ENCODE measurements around the gene HIPK3. TPM values are rescaled to one million over a fixed set of nuclear protein-coding genes. Genes with fewer than 3 reads are reported as not detected.

The HIPK3 gene
- total and polyA plus RNA-seq, 7 experiments from 2014 or later = 24.0 to 92.5 (median 55.0) TPM

DNA sequence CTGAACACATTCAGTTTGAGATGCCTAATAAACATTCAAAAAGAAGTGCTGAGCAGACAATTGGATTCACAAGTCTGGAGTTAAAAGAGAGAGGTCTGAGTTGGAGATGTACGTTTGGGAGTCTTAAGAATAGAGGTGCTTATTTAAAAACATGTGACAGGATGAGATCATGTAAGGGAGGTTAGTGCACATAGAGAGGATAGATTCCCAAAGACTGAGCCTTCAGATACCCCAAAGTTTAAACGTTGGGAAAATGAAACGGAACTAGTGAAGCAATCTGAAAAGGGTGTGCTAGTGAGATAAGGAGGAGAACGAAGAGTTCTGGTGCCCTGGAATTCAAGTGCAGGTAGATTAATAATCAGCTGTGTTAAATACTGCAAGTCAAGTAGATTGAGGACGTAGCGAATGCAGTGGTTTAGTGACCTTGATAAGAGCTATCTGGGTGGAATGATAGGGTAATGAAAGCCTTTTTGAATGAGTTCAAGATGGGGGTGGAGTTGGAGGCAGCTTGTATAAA lies 63.7 kb downstream of the HIPK3 start:
- Histone ChIP-seq H3K4me1 (ENCODE audit: control insufficient read depth in 2 of 2, insufficient read depth in 2 of 2, low read length in 2 of 2) (peaks cover 0 to 7% of the 10 kb centered on the region in 2 donors), H3K27me3 (ENCODE audit: control insufficient read depth in 2 of 2, insufficient read depth in 2 of 2, low read length in 2 of 2) (no peaks in the 10 kb centered on the region), H3K36me3 (ENCODE audit: control insufficient read depth in 2 of 3, insufficient read depth in 3 of 3, low read length in 3 of 3) (no peaks in the 10 kb centered on the region), H3K27ac (ENCODE audit: low read depth, low read length) (no peak overlapping the region), H3K9me3 (ENCODE audit: control insufficient read depth in 2 of 3, low read length in 3 of 3) (no peaks in the 10 kb centered on the region), H3K4me3 (ENCODE audit: low read length) (no peak overlapping the region)
- ChIA-PET POLR2A (no interaction called here), CTCF (interaction anchor here (1.0 kb wide), 1 partner anchor 421 kb away, joined by 3 read pairs; no protein-coding TSS in a partner anchor)
- Mint-ChIP-seq H3K36me3 (peaks cover 0 to 4% (median under 1%) of the 10 kb centered on the region in 5 donors), H3K9me3 (no peaks in the 10 kb centered on the region), H3K27me3 (no peaks in the 10 kb centered on the region), H3K27ac (no peak overlapping the region), H3K4me1 (peaks cover 4 to 45% (median 44%) of the 10 kb centered on the region in 7 donors), H3K4me3 (no peak overlapping the region)
- no peak for DNase-seq
- ATAC-seq = peak; percentile 22
- intact Hi-C loops (cut with micrococcal nuclease) = no loop called here

DNA sequence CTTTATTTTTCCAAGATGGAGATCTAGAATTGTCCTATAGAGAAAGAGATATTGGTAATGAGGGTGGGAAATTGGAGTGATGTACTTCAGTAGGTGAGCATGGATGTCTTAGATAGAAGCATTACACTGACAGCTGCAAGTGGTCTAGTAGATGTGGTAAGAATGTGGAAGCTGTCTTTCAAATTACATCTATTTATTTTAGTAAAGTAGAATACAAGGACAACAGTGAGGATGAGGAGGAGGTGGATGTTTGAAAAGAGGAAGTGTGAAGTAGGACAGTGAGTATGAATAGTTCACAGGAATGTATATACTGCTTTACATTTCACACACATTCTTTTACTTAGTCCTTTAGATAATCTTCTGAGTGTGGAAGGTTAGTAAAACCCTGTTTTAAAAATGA lies 64.2 kb downstream of the HIPK3 start:
- Histone ChIP-seq H3K36me3 (ENCODE audit: control insufficient read depth in 2 of 3, insufficient read depth in 3 of 3, low read length in 3 of 3) (no peaks in the 10 kb centered on the region), H3K27me3 (ENCODE audit: control insufficient read depth in 2 of 2, insufficient read depth in 2 of 2, low read length in 2 of 2) (no peaks in the 10 kb centered on the region), H3K27ac (ENCODE audit: low read depth, low read length) (no peak overlapping the region), H3K4me1 (ENCODE audit: control insufficient read depth in 2 of 2, insufficient read depth in 2 of 2, low read length in 2 of 2) (peaks cover 0 to 2% of the 10 kb centered on the region in 2 donors), H3K9me3 (ENCODE audit: control insufficient read depth in 2 of 3, low read length in 3 of 3) (no peaks in the 10 kb centered on the region), H3K4me3 (ENCODE audit: low read length) (no peak overlapping the region)
- no peak for ATAC-seq
- no peak for DNase-seq
- intact Hi-C loops (cut with micrococcal nuclease) = no loop called here
- no peaks in the 10 kb centered on the region for H3K27me3 Mint-ChIP-seq
- no peaks in the 10 kb centered on the region for H3K9me3 Mint-ChIP-seq
- peaks cover 0 to 3% (median 0%) of the 10 kb centered on the region in 5 donors for H3K36me3 Mint-ChIP-seq
- ChIA-PET CTCF (interaction anchor here (1.0 kb wide), 1 partner anchor 421 kb away, joined by 3 read pairs; no protein-coding TSS in a partner anchor), POLR2A (no interaction called here)
- H3K4me3 Mint-ChIP-seq = no peak overlapping the region
- H3K4me1 Mint-ChIP-seq = peaks cover 4 to 45% (median 42%) of the 10 kb centered on the region in 7 donors
- H3K27ac Mint-ChIP-seq = no peak overlapping the region

DNA sequence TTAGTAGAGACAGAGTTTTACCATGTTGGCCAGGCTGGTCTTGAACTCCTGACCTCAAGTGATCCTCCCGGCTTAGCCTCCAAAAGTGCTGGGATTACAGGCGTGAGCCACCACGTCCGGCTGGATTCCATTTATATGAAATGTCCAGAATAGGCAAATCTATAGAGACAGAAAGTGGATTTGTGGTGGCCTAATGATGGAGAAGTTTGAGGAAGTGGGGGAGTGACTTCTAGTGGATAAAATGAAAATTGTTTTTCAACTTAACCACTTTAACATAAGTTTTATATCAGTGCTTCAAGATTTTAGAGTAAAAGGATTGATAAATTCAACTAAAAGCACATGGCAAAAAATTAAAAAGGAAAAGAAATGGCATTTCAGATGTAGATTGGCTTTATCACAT lies 66.2 kb downstream of the HIPK3 start:
- Histone ChIP-seq H3K9me3 (ENCODE audit: control insufficient read depth in 2 of 3, low read length in 3 of 3) (no peaks in the 10 kb centered on the region), H3K27ac (ENCODE audit: low read depth, low read length) (no peak overlapping the region), H3K27me3 (ENCODE audit: control insufficient read depth in 2 of 2, insufficient read depth in 2 of 2, low read length in 2 of 2) (no peaks in the 10 kb centered on the region), H3K4me3 (ENCODE audit: low read length) (no peak overlapping the region), H3K4me1 (ENCODE audit: control insufficient read depth in 2 of 2, insufficient read depth in 2 of 2, low read length in 2 of 2) (no peaks in the 10 kb centered on the region), H3K36me3 (ENCODE audit: control insufficient read depth in 2 of 3, insufficient read depth in 3 of 3, low read length in 3 of 3) (no peaks in the 10 kb centered on the region)
- DNase-seq (no peak), ATAC-seq (no peak)
- Mint-ChIP-seq H3K27me3 (no peaks in the 10 kb centered on the region), H3K9me3 (no peaks in the 10 kb centered on the region), H3K4me1 (peaks cover 0 to 50% (median 43%) of the 10 kb centered on the region in 7 donors), H3K36me3 (no peaks in the 10 kb centered on the region), H3K27ac (peak overlapping the region in 3 of 9 donors; percentile 0 to 33 (median 7)), H3K4me3 (no peak overlapping the region)
- ChIA-PET CTCF (no interaction called here), POLR2A (no interaction called here)
- intact Hi-C loops (cut with micrococcal nuclease) = no loop called here

DNA sequence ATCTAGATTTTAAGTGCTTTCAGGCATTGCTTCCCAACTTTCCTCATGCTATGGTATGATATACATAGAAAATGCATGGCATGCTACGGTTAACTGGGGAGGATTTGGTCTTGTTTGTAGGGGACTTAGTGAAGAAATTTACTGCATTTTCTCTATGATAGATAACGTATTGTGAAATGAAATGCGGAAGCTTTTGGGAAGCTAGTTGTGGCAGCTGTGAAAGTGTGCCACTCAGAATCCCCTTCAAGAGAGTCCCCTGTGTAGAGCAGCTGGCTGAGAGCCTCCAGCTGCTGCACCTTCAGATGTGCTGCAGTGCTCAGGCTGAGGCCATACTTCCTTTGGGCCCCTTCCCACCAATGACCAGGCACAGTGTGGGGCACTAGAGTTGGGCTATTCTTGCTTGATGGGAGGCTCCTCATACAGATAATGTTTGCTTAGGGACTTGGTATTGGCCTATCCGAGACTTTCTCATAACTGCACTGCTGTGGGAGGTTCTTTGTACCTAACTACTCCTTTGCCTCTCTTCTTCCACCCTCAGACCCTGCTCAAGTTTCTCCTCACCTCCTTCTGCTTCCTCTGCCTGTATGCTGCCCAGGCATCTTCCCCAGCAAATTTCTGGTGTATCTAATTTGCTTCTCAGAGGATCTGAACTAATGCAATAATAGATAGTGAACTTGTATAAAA lies 67.3 kb downstream of the HIPK3 start:
- H3K27ac ChIP-seq (ENCODE audit: low read depth, low read length) = no peak overlapping the region
- no peak for DNase-seq
- no peaks in the 10 kb centered on the region for H3K9me3 ChIP-seq (ENCODE audit: control insufficient read depth in 2 of 3, low read length in 3 of 3)
- CTCF ChIA-PET = interaction anchor here (0.6 kb wide), 2 partner anchors 157 to 225 kb away, joined by 3 to 6 read pairs; no protein-coding TSS in a partner anchor
- Mint-ChIP-seq H3K27me3 (no peaks in the 10 kb centered on the region), H3K4me3 (no peak overlapping the region), H3K4me1 (peaks cover 0 to 45% (median 39%) of the 10 kb centered on the region in 7 donors), H3K36me3 (no peaks in the 10 kb centered on the region), H3K27ac (peak overlapping the region in 5 of 9 donors; percentile 8 to 71 (median 46)), H3K9me3 (no peaks in the 10 kb centered on the region)
- peak; percentile 22 for ATAC-seq
- H3K4me1 ChIP-seq (ENCODE audit: control insufficient read depth in 2 of 2, insufficient read depth in 2 of 2, low read length in 2 of 2) = no peaks in the 10 kb centered on the region
- no peaks in the 10 kb centered on the region for H3K36me3 ChIP-seq (ENCODE audit: control insufficient read depth in 2 of 3, insufficient read depth in 3 of 3, low read length in 3 of 3)
- POLR2A ChIA-PET = no interaction called here
- intact Hi-C loops (cut with micrococcal nuclease) = loop anchor here in 1 of 2 donors (2.0 kb wide), 1 partner anchor 14 kb away; no protein-coding TSS in a partner anchor
- no peak overlapping the region for H3K4me3 ChIP-seq (ENCODE audit: low read length)
- H3K27me3 ChIP-seq (ENCODE audit: control insufficient read depth in 2 of 2, insufficient read depth in 2 of 2, low read length in 2 of 2) = no peaks in the 10 kb centered on the region

DNA sequence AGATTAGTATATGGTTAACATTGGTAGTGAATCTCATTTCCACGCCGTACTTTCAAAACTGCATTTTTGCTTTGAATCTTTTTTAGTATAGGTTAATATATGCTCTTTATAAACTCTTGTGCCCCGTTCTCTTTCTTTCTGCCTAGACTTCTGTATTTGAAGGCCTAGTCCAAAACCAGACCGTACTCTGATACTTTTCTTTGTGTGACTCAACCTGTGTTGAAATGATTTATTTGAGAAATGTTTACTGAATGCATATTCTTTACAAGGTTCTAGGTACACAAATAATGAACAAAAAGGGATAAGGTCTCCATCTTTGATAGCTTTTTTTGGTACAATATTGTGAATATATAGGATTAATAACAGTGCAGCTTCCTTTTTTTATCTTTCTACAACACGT lies 68.3 kb downstream of the HIPK3 start:
- H3K9me3 ChIP-seq (ENCODE audit: control insufficient read depth in 2 of 3, low read length in 3 of 3) = no peaks in the 10 kb centered on the region
- H3K4me1 Mint-ChIP-seq = peaks cover 2 to 50% (median 43%) of the 10 kb centered on the region in 7 donors
- H3K4me3 Mint-ChIP-seq = no peak overlapping the region
- no peak overlapping the region for H3K4me3 ChIP-seq (ENCODE audit: low read length)
- DNase-seq = no peak
- peaks cover 0 to 4% (median 0%) of the 10 kb centered on the region in 5 donors for H3K36me3 Mint-ChIP-seq
- H3K4me1 ChIP-seq (ENCODE audit: control insufficient read depth in 2 of 2, insufficient read depth in 2 of 2, low read length in 2 of 2) = no peaks in the 10 kb centered on the region
- H3K36me3 ChIP-seq (ENCODE audit: control insufficient read depth in 2 of 3, insufficient read depth in 3 of 3, low read length in 3 of 3) = no peaks in the 10 kb centered on the region
- ChIA-PET CTCF (no interaction called here), POLR2A (no interaction called here)
- peak overlapping the region in 3 of 9 donors; percentile 21 to 71 (median 29) for H3K27ac Mint-ChIP-seq
- H3K9me3 Mint-ChIP-seq = no peaks in the 10 kb centered on the region
- H3K27me3 Mint-ChIP-seq = no peaks in the 10 kb centered on the region
- H3K27ac ChIP-seq (ENCODE audit: low read depth, low read length) = no peak overlapping the region
- no peaks in the 10 kb centered on the region for H3K27me3 ChIP-seq (ENCODE audit: control insufficient read depth in 2 of 2, insufficient read depth in 2 of 2, low read length in 2 of 2)
- intact Hi-C loops (cut with micrococcal nuclease) = loop anchor here in 1 of 2 donors (2.0 kb wide), 1 partner anchor 15 kb away; no protein-coding TSS in a partner anchor
- ATAC-seq = no peak

DNA sequence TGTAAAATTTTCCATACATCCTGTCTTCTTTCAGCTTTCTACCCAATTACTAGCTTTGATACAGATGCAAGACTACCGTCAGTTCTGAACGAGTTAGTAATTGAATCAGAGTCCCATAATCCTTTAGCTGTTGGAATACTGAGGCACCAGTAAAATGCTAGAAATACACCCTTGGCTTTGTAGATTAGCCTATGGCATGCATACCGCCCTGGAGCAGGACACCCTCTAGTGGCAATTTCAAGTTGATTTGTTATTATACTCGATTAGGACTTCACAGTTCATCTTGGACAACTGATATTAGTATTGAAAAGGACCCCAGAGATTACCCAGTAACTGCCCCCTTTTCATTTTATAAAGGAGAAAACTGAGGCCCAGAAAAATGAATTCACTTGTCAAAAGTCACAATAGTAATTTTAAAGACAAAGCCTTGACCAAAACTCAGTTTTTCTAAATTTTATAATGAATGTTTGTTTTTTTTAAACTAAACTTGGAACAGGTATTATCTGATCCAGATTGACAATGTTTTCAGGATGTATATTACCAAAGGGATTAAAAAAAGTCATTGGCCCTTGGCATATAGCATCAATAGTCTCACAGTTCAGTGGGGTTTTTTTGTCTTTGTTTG lies 72.6 kb downstream of the HIPK3 start:
- ChIA-PET POLR2A (interaction anchor here (1.7 kb wide), 1 partner anchor 168 kb away, joined by 4 read pairs; the partner anchor contains the start of gene CSTF3), CTCF (interaction anchor here (0.6 to 2.1 kb wide), 7 partner anchors 70 to 266 kb away, joined by 3 to 17 read pairs (median 3); partner anchors contain the start of gene CSTF3)
- Mint-ChIP-seq H3K9me3 (no peaks in the 10 kb centered on the region), H3K27me3 (no peaks in the 10 kb centered on the region), H3K36me3 (peaks cover 0 to 4% (median 0%) of the 10 kb centered on the region in 5 donors), H3K4me1 (peaks cover 2 to 45% (median 28%) of the 10 kb centered on the region in 7 donors), H3K27ac (peak overlapping the region in 2 of 9 donors; percentile 54 to 80), H3K4me3 (no peak overlapping the region)
- intact Hi-C loops (cut with micrococcal nuclease) = loop anchor here (1.0 kb wide), 5 partner anchors 72 to 370 kb away; partner anchors contain the start of gene HIPK3 (in 1 of the 2)
- ATAC-seq (peak; percentile 82), DNase-seq (peak in 7 of 9 donors; percentile 20 to 59 (median 49))
- Histone ChIP-seq H3K27me3 (ENCODE audit: control insufficient read depth in 2 of 2, insufficient read depth in 2 of 2, low read length in 2 of 2) (no peaks in the 10 kb centered on the region), H3K9me3 (ENCODE audit: control insufficient read depth in 2 of 3, low read length in 3 of 3) (no peaks in the 10 kb centered on the region), H3K27ac (ENCODE audit: low read depth, low read length) (no peak overlapping the region), H3K36me3 (ENCODE audit: control insufficient read depth in 2 of 3, insufficient read depth in 3 of 3, low read length in 3 of 3) (no peaks in the 10 kb centered on the region), H3K4me3 (ENCODE audit: low read length) (no peak overlapping the region), H3K4me1 (ENCODE audit: control insufficient read depth in 2 of 2, insufficient read depth in 2 of 2, low read length in 2 of 2) (no peaks in the 10 kb centered on the region)
